CD4-positive, CD25-positive, alpha-beta regulatory T cell (primary cell): ENCODE data around the gene CHCHD10. TPM values are rescaled to one million over a fixed set of nuclear protein-coding genes. Genes with fewer than 3 reads are reported as not detected.

Source experiments
- ATAC-seq, 2 donors: fragments of 150-1000 bp; cut with Tn5 transposase; one replicate each; pipeline ENCODE4 v1.10.0; 2021; ENCODE audit warnings: low read depth in 2 of 2, moderate number of reproducible peaks in 2 of 2, moderate library complexity in 1 of 2
- DNase-seq, 3 donors: peaks; one replicate each; pipeline versions ENCODE4 v3.0.0 to v3.0.0-alpha.2; 2012 to 2022; ENCODE audit warnings: mixed read lengths in 1 of 3
- H3K27ac ChIP-seq: one replicate; pipeline ENCODE4 v1.7.0; 2013; ENCODE audit warnings: mild to moderate bottlenecking, low read length; ENCODE audit not compliant: insufficient read depth, poor library complexity, severe bottlenecking
- H3K27me3 ChIP-seq: one replicate; pipeline ENCODE4 v1.7.0; 2013; ENCODE audit warnings: low read length; ENCODE audit not compliant: control insufficient read depth, insufficient read depth
- H3K36me3 ChIP-seq: one replicate; pipeline ENCODE4 v1.7.0; 2013; ENCODE audit warnings: mild to moderate bottlenecking, low read length, moderate library complexity; ENCODE audit not compliant: control insufficient read depth, insufficient read depth
- H3K4me1 ChIP-seq: 2 replicates; pipeline ENCODE4 v1.7.0; 2013; ENCODE audit warnings: mild to moderate bottlenecking, low read length; ENCODE audit not compliant: insufficient read depth, control insufficient read depth, poor library complexity, severe bottlenecking
- H3K4me3 ChIP-seq: one replicate; pipeline ENCODE4 v1.7.0; 2013; ENCODE audit warnings: low read depth, mild to moderate bottlenecking, low read length, moderate library complexity
- H3K9me3 ChIP-seq, 2 experiments: 1 replicate in 1 of 2; 2 replicates in 1 of 2; pipeline ENCODE4 v1.7.0; 2013; ENCODE audit warnings: low read length in 2 of 2, mild to moderate bottlenecking in 1 of 2, moderate library complexity in 1 of 2; ENCODE audit not compliant: control insufficient read depth in 2 of 2
- H3K27ac Mint-ChIP-seq, 3 donors: one replicate each; pipeline ENCODE4 v1.8.0; 2020 to 2022; ENCODE audit warnings: mild to moderate bottlenecking in 3 of 3, mixed read lengths in 3 of 3, moderate library complexity in 2 of 3
- H3K27me3 Mint-ChIP-seq: one replicate; pipeline ENCODE4 v1.8.0; 2022; ENCODE audit warnings: mild to moderate bottlenecking, mixed read lengths
- H3K36me3 Mint-ChIP-seq: one replicate; pipeline ENCODE4 v1.8.0; 2020; ENCODE audit warnings: mixed read lengths
- H3K4me1 Mint-ChIP-seq, 4 donors: one replicate each; pipeline ENCODE4 v1.8.0; 2020 to 2022; ENCODE audit warnings: mixed read lengths in 4 of 4, mild to moderate bottlenecking in 1 of 4
- H3K4me3 Mint-ChIP-seq, 4 donors: one replicate each; pipeline ENCODE4 v1.8.0; 2020 to 2022; ENCODE audit warnings: mild to moderate bottlenecking in 4 of 4, mixed read lengths in 4 of 4, moderate library complexity in 3 of 4
- H3K9me3 Mint-ChIP-seq, 7 donors: one replicate each; pipeline ENCODE4 v1.8.0; 2020 to 2022; ENCODE audit warnings: mixed read lengths in 7 of 7, mild to moderate bottlenecking in 3 of 7, moderate library complexity in 2 of 7
- polyA plus RNA-seq, 4 donors: library from polyadenylated mRNA; unstranded; fragments of 300-500 nt; fragmentation: Illumina TruSeq; gene quantifications; one replicate each; pipeline ENCODE4 v1.2.3, GENCODE V29; 2021
- total RNA-seq: library from RNA; stranded (reverse); gene quantifications from one replicate; pipeline ENCODE4 v1.2.3, GENCODE V29; 2022

The CHCHD10 gene
- total RNA-seq (30.6 TPM), polyA plus RNA-seq (10 to 100 TPM; 16.3 to 31.7 (median 19.8) TPM)

DNA sequence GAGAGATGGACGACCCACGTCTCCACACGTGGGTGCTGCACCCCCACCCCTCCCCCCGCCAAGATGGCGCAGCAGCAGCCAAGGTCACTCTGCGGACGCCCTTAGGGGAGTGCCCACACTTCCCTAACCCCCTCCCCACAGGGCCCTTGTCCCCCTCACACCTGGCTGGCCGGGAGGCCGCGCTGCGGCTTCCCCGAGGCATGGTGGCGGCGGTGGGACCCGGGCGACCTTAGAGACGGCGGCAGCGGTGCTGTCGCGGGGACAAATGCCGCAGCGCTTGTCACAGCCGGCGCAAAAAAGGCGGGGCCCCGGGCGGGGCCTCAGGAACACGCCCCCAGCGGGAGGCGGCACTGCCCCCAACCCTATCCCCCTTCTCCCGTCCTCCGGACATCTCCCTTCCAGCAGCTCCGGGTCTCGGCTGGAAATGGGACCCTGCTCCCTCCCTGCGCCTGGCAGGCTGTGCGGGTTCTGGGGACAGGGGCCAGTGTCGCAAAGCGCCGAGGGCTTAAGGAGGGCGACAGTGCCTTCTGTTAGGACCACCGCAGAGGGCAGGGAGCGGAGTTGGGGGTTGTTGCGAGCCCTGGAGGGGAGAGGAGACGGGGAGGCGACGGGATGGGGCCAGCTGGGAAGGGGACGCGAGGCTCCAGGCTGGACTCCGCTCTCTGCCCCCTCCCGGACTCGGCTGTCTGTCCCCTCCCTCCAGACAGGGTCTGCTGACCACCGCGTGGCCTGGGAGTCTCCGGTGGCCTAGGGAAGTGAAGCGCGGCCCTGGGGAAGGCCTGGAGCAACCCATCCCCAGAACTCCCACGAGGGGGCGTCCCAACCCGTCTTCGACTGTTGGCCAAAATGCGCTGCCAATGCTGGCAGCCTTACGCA is at the start of gene CHCHD10:
CHCHD10 (minus strand) TSS at position 300 of the 876 bp plus-strand sequence; CDS start at position 202, 98 bp downstream.
- peak within 1 kb of the TSS; percentile 53 for H3K4me3 ChIP-seq
- H3K4me1 ChIP-seq, result peaks cover 43% of the 10 kb centered on the region

GRCh38 chr22:23817146-23817545 is 49.4 kb upstream of the CHCHD10 start:
- H3K27me3 ChIP-seq, result no peaks in the 10 kb centered on the region
- Mint-ChIP-seq H3K27me3 (no peaks in the 10 kb centered on the region), H3K27ac (peak overlapping the region in 1 of 3 donors; percentile 17), H3K36me3 (peaks cover 37% of the 10 kb centered on the region), H3K4me3 (no peak overlapping the region), H3K4me1 (peaks cover 0 to 9% (median 4%) of the 10 kb centered on the region in 4 donors), H3K9me3 (no peaks in the 10 kb centered on the region)
- peaks cover 42% of the 10 kb centered on the region for H3K36me3 ChIP-seq
- peaks cover 6% of the 10 kb centered on the region for H3K4me1 ChIP-seq
- no peak overlapping the region for H3K27ac ChIP-seq
- DNase-seq (no peak), ATAC-seq (no peak)
- H3K9me3 ChIP-seq, result no peaks in the 10 kb centered on the region
- no peak overlapping the region for H3K4me3 ChIP-seq

More for the DNA sequence above, at the start of gene CHCHD10:
- DNase-seq (peak; percentile 69 to 82 (median 71)), ATAC-seq (peak; percentile 68 to 70)
- Mint-ChIP-seq H3K36me3 (no peaks in the 10 kb centered on the region), H3K27ac (peak within 1 kb of the TSS in 2 of 3 donors; percentile 31 to 54), H3K9me3 (no peaks in the 10 kb centered on the region), H3K27me3 (peaks cover 9% of the 10 kb centered on the region), H3K4me3 (peak within 1 kb of the TSS; percentile 81 to 88 (median 84)), H3K4me1 (peaks cover 0 to 45% (median 7%) of the 10 kb centered on the region in 4 donors)
- Histone ChIP-seq H3K27me3 (no peaks in the 10 kb centered on the region), H3K9me3 (no peaks in the 10 kb centered on the region), H3K27ac (peak within 1 kb of the TSS; percentile 23), H3K36me3 (no peaks in the 10 kb centered on the region)

DNA sequence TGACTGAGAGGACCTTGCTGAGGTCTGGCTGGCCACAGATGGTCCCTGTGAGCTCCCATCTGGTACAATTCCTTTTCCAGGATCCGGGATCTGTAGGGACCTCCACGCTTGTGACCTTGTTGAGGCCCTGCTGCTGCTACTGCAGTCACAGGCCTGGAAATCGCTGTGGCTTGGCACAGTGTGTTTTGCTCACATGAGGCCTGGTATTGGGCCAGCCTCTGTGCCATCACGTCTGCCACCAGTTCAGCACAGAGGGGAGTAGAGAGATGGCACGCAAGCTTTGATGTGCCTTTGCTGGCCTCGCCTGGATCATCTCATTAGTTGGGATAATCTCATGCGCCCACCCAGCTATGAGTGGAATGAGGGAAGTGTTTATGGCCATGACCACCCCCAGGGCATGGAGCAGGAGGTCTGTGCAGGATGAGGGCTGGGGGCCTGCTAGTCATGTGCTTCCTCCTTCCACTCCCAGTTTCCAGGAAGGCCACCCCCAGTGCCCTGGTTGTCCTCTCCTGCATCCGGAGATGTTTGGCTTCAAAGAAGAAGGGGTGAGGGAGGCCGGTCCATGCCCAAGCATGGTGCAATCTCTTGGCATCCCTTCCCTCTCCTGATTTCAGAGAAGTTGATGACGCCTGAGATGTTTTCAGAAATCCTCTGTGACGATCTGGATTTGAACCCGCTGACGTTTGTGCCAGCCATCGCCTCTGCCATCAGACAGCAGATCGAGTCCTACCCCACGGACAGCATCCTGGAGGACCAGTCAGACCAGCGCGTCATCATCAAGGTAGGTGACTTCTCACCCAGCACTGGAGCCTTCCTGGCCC is 48.6 kb upstream of the CHCHD10 start:
- H3K4me3 Mint-ChIP-seq, result no peak overlapping the region
- no peak overlapping the region for H3K27ac ChIP-seq
- peaks cover 0 to 9% (median 4%) of the 10 kb centered on the region in 4 donors for H3K4me1 Mint-ChIP-seq
- no peak overlapping the region for H3K4me3 ChIP-seq
- H3K4me1 ChIP-seq, result peaks cover 6% of the 10 kb centered on the region
- peaks cover 41% of the 10 kb centered on the region for H3K36me3 Mint-ChIP-seq
- H3K9me3 Mint-ChIP-seq, result no peaks in the 10 kb centered on the region
- H3K27ac Mint-ChIP-seq, result no peak overlapping the region
- no peaks in the 10 kb centered on the region for H3K27me3 Mint-ChIP-seq
- peaks cover 44% of the 10 kb centered on the region for H3K36me3 ChIP-seq
- no peak for ATAC-seq
- no peak for DNase-seq
- H3K27me3 ChIP-seq, result no peaks in the 10 kb centered on the region
- H3K9me3 ChIP-seq, result no peaks in the 10 kb centered on the region

GRCh38 chr22:23815541-23816155 is 47.9 kb upstream of the CHCHD10 start:
- H3K27me3 Mint-ChIP-seq, result no peaks in the 10 kb centered on the region
- no peak overlapping the region for H3K4me3 Mint-ChIP-seq
- peaks cover 46% of the 10 kb centered on the region for H3K36me3 ChIP-seq

GRCh38 chr22:23812378-23812777 is 44.6 kb upstream of the CHCHD10 start:
- peaks cover 32% of the 10 kb centered on the region for H3K36me3 Mint-ChIP-seq
- DNase-seq (no peak), ATAC-seq (no peak)
- no peak overlapping the region for H3K27ac Mint-ChIP-seq
- H3K9me3 ChIP-seq, result no peaks in the 10 kb centered on the region
- no peak overlapping the region for H3K27ac ChIP-seq
- peaks cover 0 to 2% (median 0%) of the 10 kb centered on the region in 4 donors for H3K4me1 Mint-ChIP-seq
- H3K27me3 ChIP-seq, result no peaks in the 10 kb centered on the region
- H3K27me3 Mint-ChIP-seq, result no peaks in the 10 kb centered on the region
- H3K9me3 Mint-ChIP-seq, result no peaks in the 10 kb centered on the region
- no peak overlapping the region for H3K4me3 ChIP-seq
- H3K4me1 ChIP-seq, result no peaks in the 10 kb centered on the region
- no peak overlapping the region for H3K4me3 Mint-ChIP-seq
- peaks cover 32% of the 10 kb centered on the region for H3K36me3 ChIP-seq

More at GRCh38 chr22:23815541-23816155, 47.9 kb upstream of the CHCHD10 start:
- no peak overlapping the region for H3K27ac Mint-ChIP-seq
- peaks cover 43% of the 10 kb centered on the region for H3K36me3 Mint-ChIP-seq
- H3K9me3 Mint-ChIP-seq, result no peaks in the 10 kb centered on the region
- Histone ChIP-seq H3K4me3 (no peak overlapping the region), H3K9me3 (no peaks in the 10 kb centered on the region), H3K4me1 (peaks cover 1% of the 10 kb centered on the region), H3K27me3 (no peaks in the 10 kb centered on the region), H3K27ac (no peak overlapping the region)
- peaks cover 0 to 8% (median 4%) of the 10 kb centered on the region in 4 donors for H3K4me1 Mint-ChIP-seq
- DNase-seq (no peak), ATAC-seq (no peak)

GRCh38 chr22:23806837-23807236 is 39.1 kb upstream of the CHCHD10 start:
- Histone ChIP-seq H3K27ac (no peak overlapping the region), H3K4me3 (no peak overlapping the region), H3K36me3 (peaks cover 52% of the 10 kb centered on the region), H3K9me3 (no peaks in the 10 kb centered on the region), H3K4me1 (no peaks in the 10 kb centered on the region), H3K27me3 (no peaks in the 10 kb centered on the region)
- Mint-ChIP-seq H3K27me3 (no peaks in the 10 kb centered on the region), H3K36me3 (peaks cover 37% of the 10 kb centered on the region), H3K4me3 (no peak overlapping the region), H3K9me3 (peaks cover 0 to 3% (median 0%) of the 10 kb centered on the region in 7 donors), H3K27ac (no peak overlapping the region), H3K4me1 (peaks cover 0 to 2% (median 0%) of the 10 kb centered on the region in 4 donors)
- ATAC-seq (no peak), DNase-seq (no peak)

GRCh38 chr22:23804781-23805291 is 37.1 kb upstream of the CHCHD10 start:
- Mint-ChIP-seq H3K27me3 (no peaks in the 10 kb centered on the region), H3K36me3 (peaks cover 42% of the 10 kb centered on the region), H3K4me3 (no peak overlapping the region), H3K4me1 (no peaks in the 10 kb centered on the region), H3K27ac (no peak overlapping the region), H3K9me3 (peaks cover 0 to 3% (median 0%) of the 10 kb centered on the region in 7 donors)
- Histone ChIP-seq H3K27ac (no peak overlapping the region), H3K27me3 (no peaks in the 10 kb centered on the region), H3K4me1 (no peaks in the 10 kb centered on the region), H3K4me3 (no peak overlapping the region), H3K9me3 (no peaks in the 10 kb centered on the region), H3K36me3 (peaks cover 60% of the 10 kb centered on the region)
- DNase-seq, result no peak
- no peak for ATAC-seq
